Measurements from ENCODE around the gene PTPN1. TPM values are rescaled to one million over a fixed set of nuclear protein-coding genes. Genes with fewer than 3 reads are reported as not detected.
A peak's percentile ranks its signal among the peaks of the same experiment; 100 is the strongest.

Gene PTPN1
- total and polyA plus RNA-seq, 2 of the 13 experiments (the other 11 are each of a cell fraction or from before 2014, with no cell fraction given), result 17.7 to 37.2 TPM

DNA sequence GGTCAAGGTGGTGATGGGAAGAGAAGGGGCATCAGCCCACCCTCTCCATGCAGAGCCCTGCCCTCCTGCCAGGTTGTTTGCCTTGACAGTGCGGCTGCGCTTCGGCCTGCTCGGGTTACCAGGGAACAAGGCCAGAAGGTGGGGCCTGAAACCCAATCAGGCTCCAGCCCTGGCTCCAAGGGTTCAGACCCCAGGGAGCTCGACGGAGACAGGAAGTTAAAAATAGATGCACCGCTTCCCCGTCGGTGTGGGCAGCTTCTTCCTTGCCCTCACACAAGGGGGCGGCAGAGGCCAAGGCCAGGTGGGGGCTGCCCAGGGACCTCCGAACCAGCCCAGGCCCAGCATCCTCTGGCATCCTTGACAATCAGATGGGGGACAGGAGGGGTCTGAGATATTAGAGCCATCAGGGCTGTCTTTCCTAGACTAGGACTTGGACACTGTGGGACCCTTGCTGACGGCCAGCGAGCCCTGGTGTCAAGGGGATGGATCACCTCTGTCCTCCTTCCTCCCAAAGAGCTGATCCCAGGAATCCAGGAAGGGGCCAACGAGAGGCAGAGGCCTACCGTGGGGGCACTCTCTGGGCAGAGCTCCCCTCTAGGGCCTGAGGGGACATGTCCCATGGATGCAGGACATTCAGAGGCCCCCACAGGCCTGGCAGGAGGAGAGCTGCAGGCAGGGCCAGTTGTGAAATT is 115.9 kb downstream of the PTPN1 start (continued):
- TF ChIP-seq, protein P1, sequence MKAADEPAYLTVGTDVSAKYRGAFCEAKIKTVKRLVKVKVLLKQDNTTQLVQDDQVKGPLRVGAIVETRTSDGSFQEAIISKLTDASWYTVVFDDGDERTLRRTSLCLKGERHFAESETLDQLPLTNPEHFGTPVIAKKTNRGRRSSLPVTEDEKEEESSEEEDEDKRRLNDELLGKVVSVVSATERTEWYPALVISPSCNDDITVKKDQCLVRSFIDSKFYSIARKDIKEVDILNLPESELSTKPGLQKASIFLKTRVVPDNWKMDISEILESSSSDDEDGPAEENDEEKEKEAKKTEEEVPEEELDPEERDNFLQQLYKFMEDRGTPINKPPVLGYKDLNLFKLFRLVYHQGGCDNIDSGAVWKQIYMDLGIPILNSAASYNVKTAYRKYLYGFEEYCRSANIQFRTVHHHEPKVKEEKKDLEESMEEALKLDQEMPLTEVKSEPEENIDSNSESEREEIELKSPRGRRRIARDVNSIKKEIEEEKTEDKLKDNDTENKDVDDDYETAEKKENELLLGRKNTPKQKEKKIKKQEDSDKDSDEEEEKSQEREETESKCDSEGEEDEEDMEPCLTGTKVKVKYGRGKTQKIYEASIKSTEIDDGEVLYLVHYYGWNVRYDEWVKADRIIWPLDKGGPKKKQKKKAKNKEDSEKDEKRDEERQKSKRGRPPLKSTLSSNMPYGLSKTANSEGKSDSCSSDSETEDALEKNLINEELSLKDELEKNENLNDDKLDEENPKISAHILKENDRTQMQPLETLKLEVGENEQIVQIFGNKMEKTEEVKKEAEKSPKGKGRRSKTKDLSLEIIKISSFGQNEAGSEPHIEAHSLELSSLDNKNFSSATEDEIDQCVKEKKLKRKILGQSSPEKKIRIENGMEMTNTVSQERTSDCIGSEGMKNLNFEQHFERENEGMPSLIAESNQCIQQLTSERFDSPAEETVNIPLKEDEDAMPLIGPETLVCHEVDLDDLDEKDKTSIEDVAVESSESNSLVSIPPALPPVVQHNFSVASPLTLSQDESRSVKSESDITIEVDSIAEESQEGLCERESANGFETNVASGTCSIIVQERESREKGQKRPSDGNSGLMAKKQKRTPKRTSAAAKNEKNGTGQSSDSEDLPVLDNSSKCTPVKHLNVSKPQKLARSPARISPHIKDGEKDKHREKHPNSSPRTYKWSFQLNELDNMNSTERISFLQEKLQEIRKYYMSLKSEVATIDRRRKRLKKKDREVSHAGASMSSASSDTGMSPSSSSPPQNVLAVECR (CRISPR knock-in tag; IDR thresholded peaks at IDR 0.05; ENCODE audit: borderline replicate concordance), result 0 out of 2 replicates have a peak, but pooled peaks have one; percentile 7
- TF ChIP-seq YEATS2 (CRISPR knock-in tag; IDR thresholded peaks at IDR 0.05; ENCODE audit: borderline replicate concordance), result peak; percentile 74; the same call in 1 of the 2 replicates
- TF ChIP-seq ZBTB20 (CRISPR knock-in tag; IDR thresholded peaks at IDR 0.05; ENCODE audit: borderline replicate concordance, low read depth), result no peak
- TF ChIP-seq, protein P2, sequence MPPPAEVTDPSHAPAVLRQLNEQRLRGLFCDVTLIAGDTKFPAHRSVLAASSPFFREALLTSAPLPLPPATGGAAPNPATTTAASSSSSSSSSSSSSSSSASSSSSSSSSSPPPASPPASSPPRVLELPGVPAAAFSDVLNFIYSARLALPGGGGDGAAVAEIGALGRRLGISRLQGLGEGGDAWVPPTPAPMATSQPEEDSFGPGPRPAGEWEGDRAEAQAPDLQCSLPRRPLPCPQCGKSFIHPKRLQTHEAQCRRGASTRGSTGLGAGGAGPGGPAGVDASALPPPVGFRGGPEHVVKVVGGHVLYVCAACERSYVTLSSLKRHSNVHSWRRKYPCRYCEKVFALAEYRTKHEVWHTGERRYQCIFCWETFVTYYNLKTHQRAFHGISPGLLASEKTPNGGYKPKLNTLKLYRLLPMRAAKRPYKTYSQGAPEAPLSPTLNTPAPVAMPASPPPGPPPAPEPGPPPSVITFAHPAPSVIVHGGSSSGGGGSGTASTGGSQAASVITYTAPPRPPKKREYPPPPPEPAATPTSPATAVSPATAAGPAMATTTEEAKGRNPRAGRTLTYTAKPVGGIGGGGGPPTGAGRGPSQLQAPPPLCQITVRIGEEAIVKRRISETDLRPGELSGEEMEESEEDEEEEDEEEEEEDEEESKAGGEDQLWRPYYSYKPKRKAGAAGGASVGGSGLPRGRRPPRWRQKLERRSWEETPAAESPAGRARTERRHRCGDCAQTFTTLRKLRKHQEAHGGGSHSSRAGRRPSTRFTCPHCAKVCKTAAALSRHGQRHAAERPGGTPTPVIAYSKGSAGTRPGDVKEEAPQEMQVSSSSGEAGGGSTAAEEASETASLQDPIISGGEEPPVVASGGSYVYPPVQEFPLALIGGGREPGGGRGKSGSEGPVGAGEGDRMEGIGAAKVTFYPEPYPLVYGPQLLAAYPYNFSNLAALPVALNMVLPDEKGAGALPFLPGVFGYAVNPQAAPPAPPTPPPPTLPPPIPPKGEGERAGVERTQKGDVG (CRISPR knock-in tag; IDR thresholded peaks at IDR 0.05; ENCODE audit: borderline replicate concordance), result no peak
- TF ChIP-seq ZNF614 (CRISPR knock-in tag; IDR thresholded peaks at IDR 0.05; ENCODE audit: borderline replicate concordance), result no peak
- TF ChIP-seq, protein P3, sequence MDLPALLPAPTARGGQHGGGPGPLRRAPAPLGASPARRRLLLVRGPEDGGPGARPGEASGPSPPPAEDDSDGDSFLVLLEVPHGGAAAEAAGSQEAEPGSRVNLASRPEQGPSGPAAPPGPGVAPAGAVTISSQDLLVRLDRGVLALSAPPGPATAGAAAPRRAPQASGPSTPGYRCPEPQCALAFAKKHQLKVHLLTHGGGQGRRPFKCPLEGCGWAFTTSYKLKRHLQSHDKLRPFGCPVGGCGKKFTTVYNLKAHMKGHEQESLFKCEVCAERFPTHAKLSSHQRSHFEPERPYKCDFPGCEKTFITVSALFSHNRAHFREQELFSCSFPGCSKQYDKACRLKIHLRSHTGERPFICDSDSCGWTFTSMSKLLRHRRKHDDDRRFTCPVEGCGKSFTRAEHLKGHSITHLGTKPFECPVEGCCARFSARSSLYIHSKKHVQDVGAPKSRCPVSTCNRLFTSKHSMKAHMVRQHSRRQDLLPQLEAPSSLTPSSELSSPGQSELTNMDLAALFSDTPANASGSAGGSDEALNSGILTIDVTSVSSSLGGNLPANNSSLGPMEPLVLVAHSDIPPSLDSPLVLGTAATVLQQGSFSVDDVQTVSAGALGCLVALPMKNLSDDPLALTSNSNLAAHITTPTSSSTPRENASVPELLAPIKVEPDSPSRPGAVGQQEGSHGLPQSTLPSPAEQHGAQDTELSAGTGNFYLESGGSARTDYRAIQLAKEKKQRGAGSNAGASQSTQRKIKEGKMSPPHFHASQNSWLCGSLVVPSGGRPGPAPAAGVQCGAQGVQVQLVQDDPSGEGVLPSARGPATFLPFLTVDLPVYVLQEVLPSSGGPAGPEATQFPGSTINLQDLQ (CRISPR knock-in tag; IDR thresholded peaks at IDR 0.05), result no peak
- TF ChIP-seq, protein P4, sequence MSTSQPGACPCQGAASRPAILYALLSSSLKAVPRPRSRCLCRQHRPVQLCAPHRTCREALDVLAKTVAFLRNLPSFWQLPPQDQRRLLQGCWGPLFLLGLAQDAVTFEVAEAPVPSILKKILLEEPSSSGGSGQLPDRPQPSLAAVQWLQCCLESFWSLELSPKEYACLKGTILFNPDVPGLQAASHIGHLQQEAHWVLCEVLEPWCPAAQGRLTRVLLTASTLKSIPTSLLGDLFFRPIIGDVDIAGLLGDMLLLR (CRISPR knock-in tag; IDR thresholded peaks at IDR 0.05), result peak; percentile 70
- TF ChIP-seq HMG20B (CRISPR knock-in tag; conservative IDR thresholded peaks at IDR 0.05), result peak; percentile 47; the same call in 1 of the 2 replicates
- no peak for TF ChIP-seq ZNF430 (CRISPR knock-in tag; IDR thresholded peaks at IDR 0.05)
- TF ChIP-seq, protein P5, sequence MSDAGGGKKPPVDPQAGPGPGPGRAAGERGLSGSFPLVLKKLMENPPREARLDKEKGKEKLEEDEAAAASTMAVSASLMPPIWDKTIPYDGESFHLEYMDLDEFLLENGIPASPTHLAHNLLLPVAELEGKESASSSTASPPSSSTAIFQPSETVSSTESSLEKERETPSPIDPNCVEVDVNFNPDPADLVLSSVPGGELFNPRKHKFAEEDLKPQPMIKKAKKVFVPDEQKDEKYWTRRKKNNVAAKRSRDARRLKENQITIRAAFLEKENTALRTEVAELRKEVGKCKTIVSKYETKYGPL (CRISPR knock-in tag; IDR thresholded peaks at IDR 0.05), result no peak
- TF ChIP-seq ZNF550 (CRISPR knock-in tag; IDR thresholded peaks at IDR 0.05; ENCODE audit: borderline replicate concordance), result no peak
- no peak for TF ChIP-seq ZFAT (CRISPR knock-in tag; conservative IDR thresholded peaks at IDR 0.05)
- TF ChIP-seq SIN3B (IDR thresholded peaks at IDR 0.05; ENCODE audit: low read length), result no peak
- no peak for TF ChIP-seq IRX3 (CRISPR knock-in tag; IDR thresholded peaks at IDR 0.05; ENCODE audit: borderline replicate concordance, low read depth)
- 0 out of 2 replicates have a peak, but pooled peaks have one; percentile 38 for TF ChIP-seq KLF6 (CRISPR knock-in tag; IDR thresholded peaks at IDR 0.05)
